SK-N-MC (cell line): Measurements from ENCODE around the gene TERT.
"Not testable (repeated sequence)": the region's sequence is repeated elsewhere in the genome, so short reads cannot be mapped to it uniquely, and the experiment has no call there.

Experiments used
- DNase-seq: peaks from one replicate; pipeline ENCODE4 v3.0.0-alpha.2; 2011; ENCODE audit warnings: low read depth, low spot score
- H3K27ac ChIP-seq: fragments of 200-600 bp; sonication (generic); 2 replicates; pipeline ENCODE4 v1.5.1; 2016; ENCODE audit warnings: mixed run types
- H3K36me3 ChIP-seq: fragments of 200-600 bp; sonication (generic); 2 replicates; pipeline ENCODE4 v1.6.1; 2017; ENCODE audit warnings: antibody characterized with exemption, low read length, mixed read lengths; ENCODE audit not compliant: insufficient read depth
- H3K4me3 ChIP-seq: fragments of 200-600 bp; sonication (generic); 2 replicates; pipeline ENCODE4 v1.5.1; 2016
- H3K9ac ChIP-seq: fragments of 200-600 bp; sonication (generic); 2 replicates; pipeline ENCODE4 v1.8.0; 2017; ENCODE audit warnings: mixed run types, mixed read lengths; ENCODE audit not compliant: insufficient read length
- H3K9me3 ChIP-seq: fragments of 200-600 bp; sonication (generic); 2 replicates; pipeline ENCODE4 v1.6.1; 2017; ENCODE audit warnings: low read depth, mild to moderate bottlenecking, antibody characterized with exemption, low read length, moderate library complexity, mixed read lengths
- EZH2 ChIP-seq: fragments of 200-600 bp; sonication (generic); IDR thresholded peaks from one replicate; pipeline ENCODE4 v1.6.1; 2017; ENCODE audit warnings: antibody characterized with exemption
- FOXP2 ChIP-seq: optimal IDR thresholded peaks from 2 replicates; pipeline ENCODE3; 2011; ENCODE audit warnings: mild to moderate bottlenecking, moderate library complexity; ENCODE audit not compliant: insufficient read depth; ENCODE audit errors: extremely low read length, control extremely low read depth
- POLR2AphosphoS5 ChIP-seq: IDR thresholded peaks from 2 replicates; pipeline ENCODE4 v1.6.1; 2012; ENCODE audit warnings: mild to moderate bottlenecking, low read depth, low read length, borderline replicate concordance

The TERT gene

DNA sequence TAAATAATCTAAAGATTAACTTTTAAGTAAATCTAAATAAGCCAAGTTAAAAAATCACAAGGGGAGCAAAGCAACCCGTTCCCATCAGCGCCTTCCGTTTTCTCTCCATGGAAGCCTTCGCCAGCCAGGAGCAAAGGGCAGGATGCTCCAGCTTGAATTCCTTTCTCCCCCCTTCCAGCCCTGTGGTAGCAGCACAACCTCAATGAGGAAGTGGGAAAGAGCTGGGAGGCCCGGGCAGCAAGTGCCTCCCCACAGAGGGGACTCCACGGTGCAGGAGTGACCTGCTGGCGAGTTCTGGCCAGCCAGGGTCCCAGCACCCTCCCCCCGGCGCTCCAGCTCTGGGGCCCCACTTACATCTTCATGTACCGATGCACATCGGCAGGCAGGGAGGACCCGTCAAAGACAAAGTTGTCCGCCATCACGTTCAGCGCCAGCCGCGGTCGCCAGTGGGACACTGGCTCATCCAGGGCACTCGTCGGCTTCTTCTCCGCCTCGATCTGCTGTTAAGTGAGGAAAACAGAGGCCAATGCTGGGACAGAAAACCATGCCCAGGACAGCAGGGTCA lies 43.7 kb upstream of the TERT start:
- no peak for TF ChIP-seq EZH2
- TF ChIP-seq FOXP2: no peak
- TF ChIP-seq POLR2AphosphoS5: no peak
- H3K36me3 ChIP-seq: peaks cover 79% of the 10 kb centered on the region
- no peak overlapping the region for H3K4me3 ChIP-seq
- no peak for DNase-seq
- H3K9ac ChIP-seq: no peak overlapping the region
- H3K27ac ChIP-seq: no peak overlapping the region
- no peaks in the 10 kb centered on the region for H3K9me3 ChIP-seq

DNA sequence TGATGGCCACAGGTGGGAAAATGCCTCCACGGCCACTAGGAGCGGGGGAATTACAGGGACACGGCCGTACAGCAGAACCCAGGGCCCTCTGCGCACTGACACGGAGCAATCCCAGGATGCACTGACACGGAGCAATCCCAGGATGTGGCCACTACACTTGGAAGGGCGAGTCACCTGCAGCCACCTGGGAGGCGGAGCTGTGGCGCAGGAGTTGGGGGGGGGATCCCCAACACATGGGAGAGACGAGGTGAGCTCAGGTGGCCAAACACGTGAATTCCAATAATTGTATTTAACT lies 43.3 kb upstream of the TERT start:
- Histone ChIP-seq H3K36me3 (peaks cover 79% of the 10 kb centered on the region), H3K9me3 (no peaks in the 10 kb centered on the region), H3K27ac (no peak overlapping the region), H3K4me3 (no peak overlapping the region), H3K9ac (no peak overlapping the region)
- no peak for DNase-seq
- TF ChIP-seq FOXP2: no peak
- no peak for TF ChIP-seq EZH2
- TF ChIP-seq POLR2AphosphoS5: no peak

DNA sequence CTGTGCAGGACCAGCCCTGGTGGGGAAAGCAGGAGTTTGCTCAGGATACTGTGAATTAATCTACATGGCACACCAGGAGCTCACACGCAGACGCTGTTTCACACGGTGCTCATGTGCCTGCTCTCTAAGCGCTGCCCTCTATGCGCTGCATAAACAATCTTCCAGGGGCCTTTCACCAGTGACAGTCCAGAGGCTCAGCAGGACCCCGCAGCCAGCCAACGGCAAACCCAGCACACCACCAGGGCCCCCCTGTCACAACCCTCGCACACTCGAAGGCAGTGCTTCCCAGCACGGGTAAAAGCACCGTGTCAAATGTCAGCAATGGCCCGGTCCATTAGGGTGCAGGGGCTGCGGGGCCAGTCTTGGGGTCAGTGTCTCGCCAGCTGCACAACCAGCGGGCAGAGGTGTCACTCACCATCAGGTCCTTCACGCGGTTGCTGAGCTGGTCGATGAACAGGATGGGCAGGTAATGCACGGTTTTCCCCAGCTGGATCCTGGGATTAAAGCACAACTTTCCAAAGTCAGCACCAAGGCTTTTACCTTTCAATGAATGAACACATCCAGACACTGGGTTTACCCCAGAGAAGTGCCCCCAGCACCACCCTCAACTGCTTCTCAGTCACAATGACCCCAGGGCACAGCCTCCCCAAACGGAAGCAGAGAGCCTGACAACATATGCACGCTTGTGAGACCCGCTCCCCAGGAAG lies 42.8 kb upstream of the TERT start:
- no peak overlapping the region for H3K27ac ChIP-seq
- no peak overlapping the region for H3K9ac ChIP-seq
- DNase-seq: no peak
- no peak for TF ChIP-seq EZH2
- no peak for TF ChIP-seq POLR2AphosphoS5
- no peak for TF ChIP-seq FOXP2
- no peak overlapping the region for H3K4me3 ChIP-seq
- H3K36me3 ChIP-seq: peaks cover 79% of the 10 kb centered on the region
- no peaks in the 10 kb centered on the region for H3K9me3 ChIP-seq

DNA sequence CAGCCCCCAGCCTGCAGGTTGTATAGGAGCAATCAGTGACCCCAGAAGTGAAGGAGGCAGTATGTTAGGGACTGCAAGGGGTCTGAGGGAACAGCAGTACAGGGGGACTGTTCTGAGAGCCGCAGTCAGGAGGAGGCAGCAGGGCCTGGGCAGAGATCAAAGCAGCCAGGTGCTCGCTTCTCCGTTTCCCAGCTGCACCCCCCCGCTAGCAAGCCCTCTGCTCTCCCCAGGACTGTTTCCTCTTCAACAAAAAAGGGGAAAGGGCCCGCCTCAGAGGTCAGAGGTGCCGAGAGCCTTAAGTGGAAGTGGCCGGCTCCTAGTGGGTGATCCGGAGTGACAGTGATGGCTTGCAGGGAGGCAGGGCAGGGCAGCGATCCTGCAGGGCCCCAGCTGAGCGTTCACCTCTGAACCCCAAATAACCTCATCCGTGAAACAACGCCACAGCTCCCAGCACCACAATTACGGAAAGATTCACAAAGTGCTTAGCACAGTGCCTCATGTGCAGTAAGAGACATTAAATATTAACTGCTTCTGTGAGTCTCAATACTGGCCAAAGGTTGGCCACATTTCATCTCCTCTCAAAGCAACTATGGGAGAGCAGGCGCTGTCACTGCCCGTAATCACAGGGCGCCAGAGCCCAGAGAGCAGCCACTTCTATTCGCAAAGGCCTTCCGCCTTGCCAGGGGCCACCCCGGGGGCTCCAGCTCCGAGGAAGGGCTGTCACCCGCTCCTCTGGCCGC lies 42.1 kb upstream of the TERT start:
- H3K36me3 ChIP-seq: peaks cover 79% of the 10 kb centered on the region

DNA sequence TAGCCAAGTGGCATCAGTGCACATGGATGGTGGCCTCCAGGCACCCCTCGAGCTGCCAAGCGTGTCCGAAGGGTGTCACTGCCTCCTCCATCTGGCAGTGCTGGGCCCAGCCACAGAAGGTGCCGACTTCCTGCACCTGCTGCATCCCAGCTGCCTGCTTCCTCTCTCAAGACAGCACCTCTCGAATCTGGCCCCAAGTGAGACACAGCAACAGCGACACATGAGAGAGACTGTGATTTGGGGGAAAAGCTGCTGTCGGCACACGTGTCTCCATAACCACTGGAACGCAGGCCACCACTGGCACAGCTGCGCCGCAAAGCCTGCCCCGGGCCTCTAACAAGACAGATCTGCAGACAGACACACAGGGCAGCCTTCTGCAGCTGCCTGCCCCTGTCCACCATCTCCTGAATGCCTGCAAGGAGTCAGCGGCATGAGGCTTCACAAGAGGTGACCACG lies 41.3 kb upstream of the TERT start:
- Histone ChIP-seq H3K9ac (no peak overlapping the region), H3K9me3 (no peaks in the 10 kb centered on the region), H3K4me3 (no peak overlapping the region), H3K27ac (no peak overlapping the region), H3K36me3 (peaks cover 73% of the 10 kb centered on the region)
- no peak for DNase-seq
- TF ChIP-seq EZH2 (no peak), POLR2AphosphoS5 (no peak), FOXP2 (no peak)

More for the DNA sequence above, 42.1 kb upstream of the TERT start:
- H3K9ac ChIP-seq: no peak overlapping the region
- DNase-seq: no peak
- no peak for TF ChIP-seq FOXP2
- no peak for TF ChIP-seq POLR2AphosphoS5
- TF ChIP-seq EZH2: no peak
- H3K27ac ChIP-seq: no peak overlapping the region
- no peak overlapping the region for H3K4me3 ChIP-seq
- H3K9me3 ChIP-seq: no peaks in the 10 kb centered on the region

DNA sequence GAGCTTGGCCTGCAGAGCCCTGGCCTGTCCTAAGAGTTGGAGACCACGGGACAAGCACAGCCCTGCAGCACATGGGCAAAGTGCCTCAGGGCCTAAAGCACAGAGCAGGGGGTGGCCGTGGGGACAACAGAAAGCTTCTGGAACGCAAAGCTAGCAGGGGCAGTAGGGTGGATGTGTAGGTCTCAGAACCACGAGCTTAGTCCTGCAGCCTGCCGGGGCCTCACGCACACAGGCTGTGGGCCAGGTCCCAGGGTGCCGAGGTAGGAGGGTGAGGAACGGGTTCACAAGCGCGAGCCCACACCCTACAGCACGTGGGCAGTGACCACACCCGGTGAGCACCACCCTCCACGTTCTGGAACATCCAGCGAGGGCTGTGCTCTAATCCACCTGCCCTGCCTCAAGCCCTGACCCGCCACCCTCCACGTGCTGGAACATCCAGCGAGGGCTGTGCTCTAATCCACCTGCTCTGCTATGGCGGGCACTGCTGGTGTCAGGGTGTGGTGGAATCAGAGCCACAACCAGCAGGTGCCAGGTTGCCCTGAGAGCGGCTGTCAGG lies 40.8 kb upstream of the TERT start:
- H3K9me3 ChIP-seq: no peaks in the 10 kb centered on the region
- no peak overlapping the region for H3K9ac ChIP-seq
- no peak overlapping the region for H3K4me3 ChIP-seq
- DNase-seq: no peak
- peaks cover 72% of the 10 kb centered on the region for H3K36me3 ChIP-seq
- H3K27ac ChIP-seq: no peak overlapping the region
- TF ChIP-seq FOXP2: no peak
- TF ChIP-seq POLR2AphosphoS5: no peak
- no peak for TF ChIP-seq EZH2

DNA sequence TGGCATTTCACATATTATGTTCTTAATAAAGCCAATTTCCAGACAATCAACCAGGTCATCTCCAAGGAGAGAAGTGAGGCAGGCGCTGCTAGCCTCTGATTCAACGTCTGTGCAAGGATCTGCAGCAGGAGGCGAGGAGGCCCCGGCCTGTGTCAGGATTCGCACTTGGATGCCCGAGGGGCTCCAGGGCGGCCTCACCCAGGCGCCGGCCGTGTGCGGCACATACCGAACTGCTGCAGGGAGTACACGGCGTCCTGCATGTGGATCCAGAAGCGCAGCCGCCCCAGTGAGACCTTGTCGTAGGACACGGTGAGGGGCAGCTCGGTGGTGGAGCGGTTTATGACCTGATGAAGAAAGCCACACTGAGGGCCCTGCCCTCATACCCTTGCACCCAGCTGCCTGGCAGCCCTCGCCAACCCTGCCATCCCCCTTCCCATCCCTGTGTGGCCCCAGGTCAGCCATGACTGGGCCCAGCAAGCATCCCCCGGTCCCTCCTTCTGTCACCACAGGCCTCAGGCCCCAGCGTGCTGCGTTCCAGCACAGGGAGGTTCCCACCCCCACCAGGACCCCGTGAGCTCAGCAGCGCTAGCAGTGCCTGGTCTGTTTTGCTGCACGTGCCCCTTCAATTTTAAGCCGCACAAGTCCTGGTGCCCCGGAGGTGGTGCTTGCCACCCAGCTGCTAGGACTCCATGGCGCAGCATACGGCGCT lies 40.1 kb upstream of the TERT start:
- Histone ChIP-seq H3K27ac (no peak overlapping the region), H3K36me3 (peaks cover 72% of the 10 kb centered on the region), H3K9ac (no peak overlapping the region), H3K9me3 (no peaks in the 10 kb centered on the region), H3K4me3 (no peak overlapping the region)
- DNase-seq: no peak
- no peak for TF ChIP-seq POLR2AphosphoS5
- no peak for TF ChIP-seq FOXP2
- no peak for TF ChIP-seq EZH2

DNA sequence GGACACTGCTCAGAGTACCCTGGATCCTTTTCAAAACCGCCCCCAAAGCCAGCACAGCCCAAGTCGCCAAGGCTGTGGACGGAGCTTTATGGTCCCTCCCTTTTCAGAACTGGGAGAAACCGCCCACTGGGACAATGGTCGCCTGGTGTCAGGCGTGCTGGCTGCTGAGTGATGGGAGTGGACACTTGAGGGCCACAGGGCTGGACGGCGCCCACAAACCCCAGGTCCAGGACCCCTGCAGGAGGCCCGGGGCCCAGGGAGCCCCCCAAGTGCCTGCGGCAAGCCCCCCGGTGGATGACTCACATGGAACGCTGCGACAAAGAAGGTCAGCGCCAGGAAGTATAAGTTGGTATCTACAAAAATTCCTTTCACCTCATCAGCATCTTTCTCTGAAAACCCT lies 39.1 kb upstream of the TERT start:
- no peak for TF ChIP-seq POLR2AphosphoS5
- TF ChIP-seq EZH2: no peak
- no peak for TF ChIP-seq FOXP2
- H3K9me3 ChIP-seq: no peaks in the 10 kb centered on the region
- no peak overlapping the region for H3K9ac ChIP-seq
- H3K27ac ChIP-seq: no peak overlapping the region
- H3K36me3 ChIP-seq: peaks cover 69% of the 10 kb centered on the region
- H3K4me3 ChIP-seq: no peak overlapping the region
- no peak for DNase-seq

DNA sequence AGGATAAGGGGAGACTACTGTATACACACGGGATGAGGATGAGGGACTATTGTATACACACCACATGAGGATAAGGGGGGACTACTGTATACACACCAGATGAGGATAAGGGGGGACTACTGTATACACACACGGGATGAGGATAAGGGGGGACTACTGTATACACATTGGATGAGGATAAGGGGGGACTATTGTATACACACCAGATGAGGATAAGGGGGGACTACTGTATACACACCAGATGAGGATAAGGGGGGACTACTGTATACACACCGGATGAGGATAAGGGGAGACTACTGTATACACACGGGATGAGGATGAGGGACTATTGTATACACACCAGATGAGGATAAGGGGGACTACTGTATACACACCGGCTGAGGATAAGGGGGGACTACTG lies 38.4 kb upstream of the TERT start:
- DNase-seq: not testable (repeated sequence)
- peaks cover 63% of the 10 kb centered on the region for H3K36me3 ChIP-seq

More for the DNA sequence above, 38.4 kb upstream of the TERT start:
- H3K9me3 ChIP-seq, H3K9ac ChIP-seq, H3K4me3 ChIP-seq, H3K27ac ChIP-seq: not testable (repeated sequence)
